Globus pallidus (tissue), 1 donor: ENCODE measurements around the gene ATP1A1.

ENCODE experiments used
- DNase-seq: peaks from one replicate; pipeline ENCODE4 v3.0.0-alpha.2; 2015; ENCODE audit warnings: low spot score

The ATP1A1 gene

GRCh38 chr1:116372651-116373430 lies at the start of gene ATP1A1:
Gene ATP1A1 (plus strand): TSS chr1:116373244. CDS start chr1:116373512, 268 bp downstream.
- peak; percentile 91 for DNase-seq

DNA sequence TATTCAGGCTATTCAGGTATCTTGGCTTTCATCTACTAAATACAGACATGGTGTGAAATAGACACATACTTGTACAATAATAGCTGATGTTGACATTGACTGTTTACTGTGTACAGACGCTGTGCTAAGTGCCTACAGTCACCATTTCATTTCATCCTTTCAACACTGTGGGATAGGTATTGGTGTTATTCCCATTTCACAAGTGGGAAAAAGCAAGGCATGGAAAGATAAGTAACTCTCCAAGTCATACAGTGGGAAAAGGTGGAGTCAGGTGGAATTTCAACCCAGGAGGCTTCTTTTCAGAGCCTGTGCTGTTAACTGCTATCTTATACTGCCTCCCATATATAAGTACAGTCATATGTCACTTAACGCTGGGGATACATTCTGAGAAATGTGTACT lies 49.6 kb upstream of the ATP1A1 start:
- no peak for DNase-seq

GRCh38 chr1:116324411-116324810 lies 48.6 kb upstream of the ATP1A1 start:
- DNase-seq: no peak

- DNase-seq: no peak
These were observed 47.9 kb upstream of the ATP1A1 start for GRCh38 chr1:116325104-116325503.

- DNase-seq: no peak
These were observed 47.1 kb upstream of the ATP1A1 start for GRCh38 chr1:116325922-116326321.

- no peak for DNase-seq
These were observed 46.6 kb upstream of the ATP1A1 start for GRCh38 chr1:116326486-116326885.

- DNase-seq: no peak
These were observed 44.4 kb upstream of the ATP1A1 start for GRCh38 chr1:116328671-116329070.

GRCh38 chr1:116329524-116330341 lies 43.3 kb upstream of the ATP1A1 start:
- peak; percentile 64 for DNase-seq

GRCh38 chr1:116330342-116330652 lies 42.7 kb upstream of the ATP1A1 start:
- DNase-seq: no peak

GRCh38 chr1:116330846-116331245 lies 42.2 kb upstream of the ATP1A1 start:
- no peak for DNase-seq

- DNase-seq: no peak
These were observed 41.5 kb upstream of the ATP1A1 start for GRCh38 chr1:116331523-116331922.

DNA sequence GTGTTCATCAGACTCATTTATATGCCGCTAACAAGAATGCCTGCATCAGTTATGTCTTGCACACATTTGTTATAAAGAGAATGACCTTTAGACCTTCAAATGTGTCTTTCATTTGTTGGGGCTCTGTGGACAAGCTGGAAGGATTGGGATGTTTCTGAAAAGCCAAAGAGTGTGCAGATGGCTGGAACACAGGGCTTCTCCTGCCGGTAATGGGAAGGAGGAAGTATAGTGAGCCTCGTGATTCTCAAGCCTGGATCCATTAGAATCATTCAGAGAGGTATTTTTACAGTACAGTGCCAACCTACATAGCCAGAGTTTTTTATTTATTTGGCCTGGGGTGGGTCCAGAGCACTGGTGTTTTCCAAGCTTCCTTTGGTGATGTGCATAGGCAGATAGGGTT lies 40.6 kb upstream of the ATP1A1 start:
- no peak for DNase-seq

DNA sequence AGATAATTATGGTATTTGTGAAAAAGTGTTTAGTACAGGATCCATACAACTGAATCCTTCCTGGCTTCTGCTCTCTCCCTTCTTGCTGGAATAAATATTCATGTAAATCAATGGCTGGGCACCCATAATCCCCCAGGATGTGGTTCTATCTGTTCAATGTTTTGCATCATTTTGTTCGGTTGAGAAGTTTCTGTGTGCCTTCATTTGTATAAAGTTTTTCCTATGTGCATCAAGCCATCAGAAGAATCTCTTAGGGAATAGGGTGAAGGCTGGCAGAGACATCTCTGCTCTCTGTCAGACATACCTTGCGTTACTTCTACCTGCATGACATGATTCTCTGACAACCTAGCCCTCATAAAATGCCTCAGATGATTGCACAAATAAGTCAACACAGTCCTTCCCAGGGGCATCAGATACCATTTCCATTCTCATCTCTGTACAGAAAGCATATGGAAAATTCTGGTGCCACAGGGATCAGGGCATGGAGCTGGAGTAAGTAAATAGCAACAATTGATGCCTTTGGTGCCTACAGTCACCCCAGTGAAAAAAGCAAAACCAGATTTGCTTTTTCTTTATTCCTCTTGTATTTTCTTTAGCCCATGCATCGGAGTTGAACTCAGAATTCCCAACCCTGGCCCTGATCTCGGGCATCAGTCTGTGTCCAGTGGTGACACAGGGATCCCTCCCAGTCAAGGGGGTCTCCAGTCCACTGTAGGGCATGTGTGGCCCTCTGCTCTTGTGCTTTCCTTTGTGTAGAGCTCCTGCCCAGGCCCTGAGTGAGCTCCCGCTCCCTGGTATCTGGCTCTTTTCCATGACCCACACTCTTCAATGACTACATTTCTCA lies 39.7 kb upstream of the ATP1A1 start:
- DNase-seq: no peak

DNA sequence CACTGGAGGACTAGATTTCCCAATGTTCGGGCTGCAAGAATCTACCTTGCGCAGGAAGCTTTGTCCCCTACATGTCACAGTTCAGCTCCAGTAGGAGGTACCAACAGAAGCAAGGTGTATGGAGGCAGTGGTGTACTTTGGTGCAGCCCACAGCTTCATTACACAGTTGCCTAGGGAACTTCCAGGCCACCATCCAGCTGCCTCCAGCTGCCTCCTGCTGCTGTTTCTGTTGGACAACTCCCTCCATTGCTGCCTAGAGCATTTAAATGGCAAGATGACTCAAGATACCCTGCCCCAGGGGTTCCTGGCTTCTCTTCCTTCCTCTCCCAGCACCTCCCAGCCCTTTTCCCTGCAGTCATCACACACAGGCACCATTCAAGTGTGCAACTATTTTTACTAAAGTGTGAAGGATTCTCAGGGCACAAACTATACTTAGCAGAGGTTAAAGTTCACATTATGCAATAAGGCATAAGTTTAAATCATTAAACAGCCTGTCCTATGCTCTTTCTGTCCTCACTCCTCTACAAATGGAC lies 39.0 kb upstream of the ATP1A1 start:
- DNase-seq: no peak

DNA sequence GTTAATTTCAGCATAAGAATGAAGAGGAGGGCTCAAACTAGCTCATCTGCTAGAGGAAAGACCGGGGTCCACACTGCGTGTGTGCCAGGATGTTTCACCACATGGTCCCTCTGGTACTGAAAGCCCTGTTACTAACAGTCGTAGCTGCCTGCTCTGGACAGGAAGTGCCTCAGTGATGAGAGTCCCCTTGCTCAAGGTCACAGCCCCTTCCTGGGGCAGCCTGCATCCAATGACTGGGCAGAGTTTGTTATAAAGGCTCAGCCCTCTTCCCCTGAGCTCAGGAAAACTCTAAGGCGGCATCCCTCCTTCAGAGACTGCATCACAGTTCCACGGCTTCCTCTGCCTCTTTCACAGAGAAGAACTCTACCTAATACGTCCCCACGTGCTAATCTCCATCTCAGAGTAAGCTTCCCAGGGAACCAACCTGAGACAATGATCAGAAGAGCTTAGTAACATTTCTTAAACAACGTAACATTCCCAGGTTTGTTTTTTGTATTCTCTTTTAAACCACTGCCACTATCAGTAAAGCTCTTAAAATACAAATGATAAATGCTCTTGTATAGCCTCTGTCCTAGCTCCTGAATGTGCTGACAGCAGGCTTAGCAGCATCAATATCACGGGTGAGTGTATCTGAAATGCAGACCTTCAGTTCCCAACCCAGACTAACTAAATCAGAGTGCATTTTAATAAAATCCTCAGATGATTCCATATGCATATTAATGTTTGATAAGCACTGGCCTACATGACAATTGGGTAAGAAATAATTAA lies 38.0 kb upstream of the ATP1A1 start:
- no peak for DNase-seq

DNA sequence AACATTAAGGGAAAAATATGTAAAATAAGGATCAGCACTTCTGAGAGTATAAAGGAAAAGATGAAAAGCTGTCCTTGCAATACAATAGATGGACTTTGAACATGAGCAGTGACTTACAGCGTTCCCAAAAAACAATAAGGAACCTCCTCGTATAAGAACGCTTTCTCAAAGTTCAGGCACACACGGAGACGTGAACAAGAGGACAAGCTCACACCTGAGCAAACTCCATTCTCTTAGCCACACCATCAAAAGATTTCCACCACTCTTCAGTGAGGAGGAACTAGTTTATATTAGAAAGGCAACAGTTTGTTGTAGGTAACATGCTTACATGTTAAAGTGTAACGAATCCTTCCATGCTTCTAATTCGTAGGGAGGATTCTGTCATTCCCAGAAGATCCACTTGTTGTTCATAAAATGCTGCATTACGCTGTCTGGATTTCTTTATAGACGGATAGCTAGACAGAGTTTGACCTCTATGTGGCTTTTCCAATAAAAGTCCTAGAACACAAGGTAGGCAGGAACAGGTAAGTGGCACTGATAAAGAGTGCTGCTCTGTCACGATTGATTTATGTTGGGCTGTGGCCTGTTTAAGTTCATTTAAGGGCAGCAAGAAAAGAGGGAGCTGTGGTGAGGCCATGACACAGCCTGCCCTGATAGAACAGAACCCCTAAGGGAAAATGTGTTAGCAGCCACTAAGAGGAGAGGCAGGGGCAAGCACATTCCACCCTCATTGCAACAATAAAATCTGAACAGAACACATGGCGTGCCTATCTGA lies 37.0 kb upstream of the ATP1A1 start:
- no peak for DNase-seq

- no peak for DNase-seq
These were observed 35.6 kb upstream of the ATP1A1 start for GRCh38 chr1:116337398-116337797.

DNA sequence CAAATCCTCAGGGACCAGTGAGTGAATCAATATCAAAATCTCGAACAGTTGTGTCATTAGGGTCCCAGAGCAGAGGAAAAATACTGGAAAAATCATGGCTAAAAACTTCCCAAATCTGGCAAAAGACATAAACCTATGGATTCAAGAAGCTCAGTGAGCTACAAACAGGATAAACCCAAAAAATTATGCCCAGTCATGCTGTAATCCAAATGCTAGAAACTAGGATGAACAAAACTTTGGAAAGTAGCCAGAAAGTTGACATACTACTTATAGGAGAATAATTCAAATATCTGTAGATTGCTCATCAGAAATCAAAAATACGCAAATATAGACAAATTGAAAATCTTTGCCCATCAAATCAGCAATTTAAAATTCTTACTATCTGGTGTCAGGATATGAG lies 34.6 kb upstream of the ATP1A1 start:
- no peak for DNase-seq

DNA sequence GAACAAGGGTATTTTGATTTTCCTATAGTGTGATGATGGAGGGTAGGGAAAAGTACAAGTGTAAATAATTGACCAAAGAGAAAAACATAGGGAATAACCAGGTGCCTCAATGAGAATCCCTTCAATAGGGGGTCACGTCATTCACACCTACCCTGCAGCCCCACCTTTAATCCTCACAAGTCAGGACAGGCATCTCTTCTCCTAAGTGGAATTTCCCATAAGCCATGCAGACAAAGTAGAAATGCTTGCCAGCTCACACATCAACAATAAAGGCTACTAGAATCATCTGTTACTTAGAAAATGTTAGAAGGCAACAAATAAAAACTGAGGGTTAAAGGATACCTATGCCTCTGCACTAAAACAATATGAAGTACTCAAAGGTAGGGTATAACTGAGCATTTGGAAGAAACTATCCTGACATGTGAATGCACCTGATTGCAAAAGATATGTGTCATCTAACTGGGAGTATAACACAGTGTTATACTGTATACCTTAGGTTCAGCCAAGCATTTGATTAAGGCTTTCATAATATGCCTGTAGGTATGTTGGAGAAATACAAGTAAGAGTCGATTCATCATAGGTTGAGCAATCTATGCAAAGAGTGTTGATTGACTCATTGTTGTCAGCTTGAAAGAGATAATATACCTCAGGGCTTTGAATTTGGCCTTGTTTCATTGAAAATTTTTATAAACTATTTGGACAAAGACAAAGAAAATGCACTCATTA lies 32.4 kb upstream of the ATP1A1 start:
- no peak for DNase-seq

DNA sequence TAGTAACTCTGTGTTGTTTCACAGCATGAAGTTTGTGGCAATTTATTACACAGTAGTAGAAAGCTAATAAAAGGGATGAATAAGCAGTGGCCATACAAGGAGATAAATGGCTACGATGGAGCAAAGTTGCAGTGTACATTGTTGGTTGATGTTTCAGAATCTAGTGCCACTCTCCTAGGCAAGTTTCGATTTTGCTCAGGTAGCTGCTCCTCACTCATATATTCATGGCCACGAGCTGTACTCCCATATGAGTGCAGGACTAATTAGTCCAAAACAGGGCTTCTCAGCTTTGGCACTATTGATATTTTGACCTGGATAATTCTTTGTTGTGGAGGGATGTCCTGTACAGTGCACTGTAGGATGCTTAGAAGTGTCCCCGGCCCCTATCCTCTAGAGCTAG lies 30.0 kb upstream of the ATP1A1 start:
- DNase-seq: no peak
